ENCODE results near the gene NIPBL. TPM values are rescaled to one million over a fixed set of nuclear protein-coding genes. Genes with fewer than 3 reads are reported as not detected.

NIPBL gene
- total RNA-seq, 1 donor = 24.6 TPM

GRCh38 chr5:36936309-36936708 is 59.7 kb downstream of the NIPBL start:
- TF ChIP-seq, protein P1, sequence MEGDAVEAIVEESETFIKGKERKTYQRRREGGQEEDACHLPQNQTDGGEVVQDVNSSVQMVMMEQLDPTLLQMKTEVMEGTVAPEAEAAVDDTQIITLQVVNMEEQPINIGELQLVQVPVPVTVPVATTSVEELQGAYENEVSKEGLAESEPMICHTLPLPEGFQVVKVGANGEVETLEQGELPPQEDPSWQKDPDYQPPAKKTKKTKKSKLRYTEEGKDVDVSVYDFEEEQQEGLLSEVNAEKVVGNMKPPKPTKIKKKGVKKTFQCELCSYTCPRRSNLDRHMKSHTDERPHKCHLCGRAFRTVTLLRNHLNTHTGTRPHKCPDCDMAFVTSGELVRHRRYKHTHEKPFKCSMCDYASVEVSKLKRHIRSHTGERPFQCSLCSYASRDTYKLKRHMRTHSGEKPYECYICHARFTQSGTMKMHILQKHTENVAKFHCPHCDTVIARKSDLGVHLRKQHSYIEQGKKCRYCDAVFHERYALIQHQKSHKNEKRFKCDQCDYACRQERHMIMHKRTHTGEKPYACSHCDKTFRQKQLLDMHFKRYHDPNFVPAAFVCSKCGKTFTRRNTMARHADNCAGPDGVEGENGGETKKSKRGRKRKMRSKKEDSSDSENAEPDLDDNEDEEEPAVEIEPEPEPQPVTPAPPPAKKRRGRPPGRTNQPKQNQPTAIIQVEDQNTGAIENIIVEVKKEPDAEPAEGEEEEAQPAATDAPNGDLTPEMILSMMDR (IDR thresholded peaks at IDR 0.05; ENCODE audit: insufficient read depth, low read depth, low read length) = no peak
- H3K4me3 ChIP-seq (ENCODE audit: low read depth, low read length) = no peak overlapping the region
- no peak for DNase-seq (ENCODE audit: low read depth)

GRCh38 chr5:36938129-36938528 is 61.6 kb downstream of the NIPBL start:
- TF ChIP-seq, protein P1 (IDR thresholded peaks at IDR 0.05; ENCODE audit: insufficient read depth, low read depth, low read length) = no peak
- no peak overlapping the region for H3K4me3 ChIP-seq (ENCODE audit: low read depth, low read length)
- DNase-seq (ENCODE audit: low read depth) = no peak

DNA sequence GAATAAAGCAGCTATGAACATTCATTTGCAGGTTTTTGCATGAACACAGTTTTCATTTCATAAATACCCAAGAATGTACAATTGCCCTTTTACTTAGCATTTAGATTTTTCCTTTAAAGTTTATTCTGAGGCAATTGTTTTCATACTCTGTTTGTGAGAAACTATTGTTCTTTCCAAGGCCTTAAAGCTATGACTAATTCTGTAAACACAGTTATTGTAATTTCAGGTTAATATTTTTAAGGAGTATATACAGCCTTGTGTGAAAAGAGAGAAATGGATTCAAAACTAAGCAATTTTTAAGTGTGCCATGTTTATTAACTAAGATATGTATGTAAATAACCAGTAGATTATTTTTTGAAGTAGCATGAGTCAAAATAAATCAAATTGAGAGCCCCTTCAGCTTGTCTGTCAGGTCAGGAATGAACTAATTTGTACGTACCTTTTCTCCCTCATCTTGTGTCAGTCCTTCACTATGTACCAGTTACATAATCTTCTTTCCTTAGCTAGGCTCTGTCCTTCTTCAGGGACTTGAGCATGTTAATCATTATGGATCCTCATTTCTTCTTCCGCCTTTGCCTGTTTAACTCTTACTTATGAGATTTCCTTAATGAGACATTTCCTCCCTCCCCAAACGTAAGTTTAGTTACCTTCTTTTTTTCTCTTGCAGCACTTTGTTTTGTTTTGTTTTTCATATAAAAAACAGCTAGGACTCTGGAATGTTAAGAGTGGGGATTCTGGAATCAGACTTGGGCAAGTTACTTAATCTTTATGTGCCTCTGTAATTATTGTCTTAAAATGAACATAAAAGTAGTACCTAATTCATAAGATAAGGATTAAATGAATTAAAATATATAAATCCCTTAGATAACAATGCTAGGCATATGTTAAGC is 63.6 kb downstream of the NIPBL start:
- DNase-seq (ENCODE audit: low read depth) = peak; percentile 14
- no peak overlapping the region for H3K4me3 ChIP-seq (ENCODE audit: low read depth, low read length)
- TF ChIP-seq, protein P1 (IDR thresholded peaks at IDR 0.05; ENCODE audit: insufficient read depth, low read depth, low read length) = no peak

DNA sequence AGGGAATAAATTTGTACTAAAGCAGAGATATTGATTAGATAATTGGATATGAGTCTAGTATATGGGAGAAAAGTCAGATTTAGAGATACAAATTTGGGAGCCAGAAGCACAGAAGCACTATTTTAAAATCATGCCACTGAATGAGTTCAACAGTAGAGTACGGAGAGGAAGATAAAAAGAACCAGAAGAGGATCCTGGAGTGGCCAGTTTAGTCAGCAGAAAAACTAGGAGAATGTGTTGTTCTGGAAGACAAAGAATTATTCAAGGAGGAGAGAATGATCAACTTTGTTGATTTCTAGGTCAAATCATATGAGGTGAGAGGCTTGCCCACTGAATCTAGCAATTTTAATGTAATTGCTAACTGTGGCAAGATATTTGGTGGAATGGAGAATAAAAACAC is 67.0 kb downstream of the NIPBL start:
- TF ChIP-seq, protein P1 (IDR thresholded peaks at IDR 0.05; ENCODE audit: insufficient read depth, low read depth, low read length) = no peak

GRCh38 chr5:36944024-36944423 is 67.5 kb downstream of the NIPBL start:
- no peak for DNase-seq (ENCODE audit: low read depth)
- TF ChIP-seq, protein P1 (IDR thresholded peaks at IDR 0.05; ENCODE audit: insufficient read depth, low read depth, low read length) = no peak
- H3K4me3 ChIP-seq (ENCODE audit: low read depth, low read length) = no peak overlapping the region

More for the DNA sequence above, 67.0 kb downstream of the NIPBL start:
- H3K4me3 ChIP-seq (ENCODE audit: low read depth, low read length) = no peak overlapping the region
- DNase-seq (ENCODE audit: low read depth) = no peak

DNA sequence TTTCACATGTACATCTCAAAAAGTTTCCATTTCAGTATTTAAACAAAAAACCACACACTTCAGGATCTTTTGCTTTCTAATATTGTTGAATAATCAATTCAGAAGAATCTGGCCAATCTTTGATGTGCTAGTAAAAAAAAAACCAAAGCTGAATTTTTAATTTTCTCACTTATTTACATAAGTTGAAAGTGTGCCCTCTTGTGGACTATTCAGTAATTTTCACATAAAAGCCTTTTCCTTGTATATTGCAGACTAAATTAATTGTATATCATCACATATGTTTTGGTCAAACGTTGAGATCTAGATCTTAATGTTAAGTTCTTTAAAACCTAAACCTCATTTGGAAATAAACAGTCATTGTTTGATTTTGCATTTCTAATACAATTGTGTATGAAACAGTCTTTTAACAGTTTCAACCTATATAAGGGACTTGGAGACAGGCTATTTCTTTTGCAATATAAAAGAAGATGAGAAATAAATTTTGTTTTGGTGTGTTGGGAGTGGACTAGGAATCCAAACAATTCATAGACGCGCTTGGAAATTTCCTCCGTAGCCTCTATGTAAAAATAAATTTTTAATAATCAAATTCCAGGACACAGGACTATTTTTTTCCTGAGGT is 68.1 kb downstream of the NIPBL start:
- no peak overlapping the region for H3K4me3 ChIP-seq (ENCODE audit: low read depth, low read length)
- peak; percentile 78 for DNase-seq (ENCODE audit: low read depth)
- TF ChIP-seq, protein P1 (IDR thresholded peaks at IDR 0.05; ENCODE audit: insufficient read depth, low read depth, low read length) = peak; percentile 42

All from fibroblast of villous mesenchyme (primary cell).